Liver (tissue), 2 donors: ENCODE measurements around the gene TLR10.

ENCODE experiments used
- FOXA2 ChIP-seq: IDR thresholded peaks from 2 replicates; pipeline ENCODE4 v1.6.1; 2016; ENCODE audit warnings: antibody characterized with exemption
- TF ChIP-seq, protein P1 (sequence below): fragments of 150-350 bp; IDR thresholded peaks from 2 replicates; pipeline ENCODE4 v1.5.1; 2017; ENCODE audit warnings: improper control_type of control experiment, low read depth, low read length; ENCODE audit not compliant: missing input control
- donor health status: healthy.

DNA sequence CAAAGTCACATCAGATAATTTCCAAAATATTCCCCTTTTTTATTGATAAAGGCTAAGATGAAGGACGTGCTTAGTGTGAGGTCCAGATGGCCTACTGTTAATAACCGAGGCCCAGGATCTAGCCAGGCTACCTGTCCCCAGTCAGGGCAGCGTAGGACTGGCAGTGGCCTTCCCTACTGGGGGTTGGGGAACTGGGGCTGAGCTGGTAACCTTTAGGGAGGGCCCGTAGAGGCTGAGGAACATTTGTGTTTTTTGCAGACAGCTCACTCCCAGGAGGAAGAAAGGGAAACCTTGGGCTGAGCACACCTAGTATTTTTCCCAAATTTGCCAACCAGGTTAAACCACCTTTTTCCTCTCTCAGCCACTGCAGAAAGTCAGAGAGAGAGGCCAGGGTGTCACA lies 59.7 kb downstream of the TLR10 start:
- TF ChIP-seq, protein P1, sequence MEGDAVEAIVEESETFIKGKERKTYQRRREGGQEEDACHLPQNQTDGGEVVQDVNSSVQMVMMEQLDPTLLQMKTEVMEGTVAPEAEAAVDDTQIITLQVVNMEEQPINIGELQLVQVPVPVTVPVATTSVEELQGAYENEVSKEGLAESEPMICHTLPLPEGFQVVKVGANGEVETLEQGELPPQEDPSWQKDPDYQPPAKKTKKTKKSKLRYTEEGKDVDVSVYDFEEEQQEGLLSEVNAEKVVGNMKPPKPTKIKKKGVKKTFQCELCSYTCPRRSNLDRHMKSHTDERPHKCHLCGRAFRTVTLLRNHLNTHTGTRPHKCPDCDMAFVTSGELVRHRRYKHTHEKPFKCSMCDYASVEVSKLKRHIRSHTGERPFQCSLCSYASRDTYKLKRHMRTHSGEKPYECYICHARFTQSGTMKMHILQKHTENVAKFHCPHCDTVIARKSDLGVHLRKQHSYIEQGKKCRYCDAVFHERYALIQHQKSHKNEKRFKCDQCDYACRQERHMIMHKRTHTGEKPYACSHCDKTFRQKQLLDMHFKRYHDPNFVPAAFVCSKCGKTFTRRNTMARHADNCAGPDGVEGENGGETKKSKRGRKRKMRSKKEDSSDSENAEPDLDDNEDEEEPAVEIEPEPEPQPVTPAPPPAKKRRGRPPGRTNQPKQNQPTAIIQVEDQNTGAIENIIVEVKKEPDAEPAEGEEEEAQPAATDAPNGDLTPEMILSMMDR: no peak
- no peak for TF ChIP-seq FOXA2
